ENCODE measurements around the gene LRRC9.
"Not testable (repeated sequence)": the region's sequence is repeated elsewhere in the genome, so short reads cannot be mapped to it uniquely, and the experiment has no call there.

Gene LRRC9

DNA sequence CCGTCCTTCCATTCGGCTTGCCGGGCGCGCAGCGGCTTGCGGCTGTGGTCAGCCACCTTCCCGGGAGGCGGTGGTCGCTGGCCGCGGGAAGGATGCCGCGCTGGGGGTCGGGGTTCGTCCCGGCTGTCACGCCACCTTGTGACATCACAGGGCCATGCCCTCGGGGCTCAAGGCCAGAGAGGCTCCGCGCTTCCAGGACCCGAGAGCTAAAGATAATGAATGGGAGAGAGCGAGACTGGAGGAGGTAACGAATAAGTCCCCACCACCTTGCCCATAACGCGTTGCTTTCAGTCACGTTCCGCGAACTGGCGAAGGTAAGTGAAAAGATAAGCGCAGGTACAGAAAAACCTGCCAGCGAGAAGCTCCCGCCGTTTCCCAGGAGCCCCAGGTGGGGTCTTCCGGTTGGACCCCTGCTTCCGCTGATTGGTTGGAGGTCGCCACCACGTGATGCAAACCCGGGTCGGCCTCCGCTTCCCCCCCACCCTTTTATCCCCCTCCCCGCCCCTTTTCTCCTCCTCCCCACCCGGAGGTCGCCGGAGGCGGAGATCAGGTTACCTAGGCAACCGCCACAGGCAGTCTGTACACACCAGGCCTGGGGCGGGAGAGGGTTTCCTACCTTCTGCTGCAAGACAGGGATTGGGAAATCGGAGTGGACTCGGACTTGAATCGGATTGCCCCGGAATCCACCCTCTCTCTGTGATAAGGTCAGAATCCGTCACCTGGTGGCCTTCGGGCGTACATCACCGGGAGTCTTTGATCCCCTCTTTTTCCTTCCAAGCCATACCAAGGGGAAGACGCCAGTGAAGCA lies at the start of gene LRRC9:
Gene LRRC9, plus strand, starts transcription at position 575 of the 808 bp plus-strand sequence.
- peak; percentile 51 for DNase-seq

DNA sequence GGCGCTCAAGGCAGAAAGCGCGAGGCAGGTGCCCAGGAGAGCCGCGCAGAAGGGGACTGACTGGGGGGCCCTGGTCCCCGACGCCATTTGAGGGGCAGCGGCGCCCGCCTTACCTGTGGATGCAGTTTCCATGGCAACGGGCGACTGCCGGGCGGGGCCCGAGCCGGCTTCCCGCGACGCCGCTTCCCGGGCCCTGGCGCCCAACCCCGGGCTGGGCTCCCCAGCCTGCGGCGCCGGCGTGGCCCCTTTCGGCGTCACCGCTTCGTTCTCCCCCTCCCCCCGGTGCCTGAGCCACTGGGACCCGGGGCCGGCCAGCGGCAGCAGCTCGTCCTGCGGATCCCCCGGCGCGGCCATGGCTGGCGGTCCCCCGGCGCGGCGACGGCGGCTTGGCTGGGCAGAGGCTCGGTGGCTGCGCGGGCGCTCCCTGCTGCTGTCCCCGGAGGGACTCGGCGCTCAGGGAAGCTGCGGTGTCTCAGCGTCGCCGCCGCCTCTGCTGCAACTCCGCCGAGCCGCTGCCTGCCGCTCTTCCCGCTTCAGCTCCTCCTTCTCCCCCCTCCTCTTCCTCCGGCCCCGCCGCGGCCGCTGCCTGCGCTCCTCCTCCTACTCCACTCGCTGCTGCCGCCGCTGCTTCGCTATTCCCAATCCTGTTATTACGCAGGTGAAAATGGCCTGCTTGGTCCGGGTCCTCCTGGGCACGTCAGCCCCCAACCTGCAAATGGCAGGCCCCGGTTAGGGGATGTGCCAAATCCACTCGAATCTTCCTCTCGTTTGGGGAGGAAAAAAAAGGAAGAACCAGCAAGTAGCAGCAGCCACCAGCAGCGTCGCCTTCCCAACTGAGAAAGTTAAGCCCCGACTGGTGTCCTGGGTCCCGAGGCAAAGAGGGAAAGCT lies 49.4 kb upstream of the LRRC9 start, which contains the start of gene RTN1:
Gene RTN1, minus strand, starts transcription at position 500 of the 889 bp plus-strand sequence. Its CDS starts 146 bp downstream, at position 354.
- peak; percentile 11 for DNase-seq

- DNase-seq: no peak
These were observed 48.8 kb upstream of the LRRC9 start for GRCh38 chr14:59871166-59871495.

DNA sequence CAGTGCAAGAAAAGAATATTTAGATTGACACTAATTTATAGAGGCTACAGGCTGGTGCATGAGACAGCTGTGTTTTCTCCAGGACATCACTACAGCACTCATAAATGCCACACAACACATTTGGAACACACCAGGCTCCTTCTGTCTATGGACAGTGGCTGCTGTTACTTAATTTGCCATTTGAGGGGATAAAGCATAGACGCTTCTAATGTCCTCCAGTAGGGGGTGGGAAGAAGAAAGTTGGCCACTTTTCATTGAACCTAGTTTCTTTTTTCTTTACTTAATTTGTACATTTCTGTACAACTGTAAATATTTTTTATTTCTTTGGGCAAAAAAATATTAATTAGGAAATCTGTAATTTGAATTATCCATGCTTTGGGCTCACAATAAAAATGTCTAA lies 37.0 kb upstream of the LRRC9 start:
- no peak for DNase-seq

- DNase-seq: no peak
These were observed 29.3 kb upstream of the LRRC9 start for GRCh38 chr14:59890676-59891075.

GRCh38 chr14:59895721-59896120 lies 24.2 kb upstream of the LRRC9 start:
- no peak for DNase-seq

DNA sequence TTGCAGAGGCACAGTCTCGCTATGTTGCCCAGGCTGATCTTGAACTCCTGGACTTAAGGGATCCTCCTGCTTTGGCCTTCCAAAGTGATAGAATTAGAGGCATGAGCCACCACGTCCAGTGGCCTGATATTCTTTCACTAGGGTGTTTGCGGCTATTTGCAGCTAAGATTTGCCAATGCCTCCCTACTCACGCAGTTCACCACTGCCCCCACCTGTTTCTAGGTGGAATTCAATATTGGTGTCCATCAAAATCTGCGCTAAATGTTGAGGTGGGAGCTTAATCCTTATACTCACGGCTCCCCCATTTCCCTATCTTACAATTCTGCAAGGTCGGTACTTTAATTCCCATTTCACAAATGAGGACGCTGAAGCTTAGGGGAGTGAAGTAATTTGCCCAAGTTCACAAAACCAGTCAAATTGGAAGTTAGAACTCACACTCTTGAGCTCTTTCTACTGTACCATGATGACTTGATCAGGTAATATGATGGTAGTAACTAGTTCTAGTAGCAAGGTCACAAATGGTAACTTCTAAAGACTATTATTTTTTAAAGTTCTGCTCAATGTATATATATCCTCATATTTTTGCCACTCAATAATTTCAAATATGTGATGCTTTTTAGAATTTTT lies 22.1 kb upstream of the LRRC9 start:
- DNase-seq: no peak

DNA sequence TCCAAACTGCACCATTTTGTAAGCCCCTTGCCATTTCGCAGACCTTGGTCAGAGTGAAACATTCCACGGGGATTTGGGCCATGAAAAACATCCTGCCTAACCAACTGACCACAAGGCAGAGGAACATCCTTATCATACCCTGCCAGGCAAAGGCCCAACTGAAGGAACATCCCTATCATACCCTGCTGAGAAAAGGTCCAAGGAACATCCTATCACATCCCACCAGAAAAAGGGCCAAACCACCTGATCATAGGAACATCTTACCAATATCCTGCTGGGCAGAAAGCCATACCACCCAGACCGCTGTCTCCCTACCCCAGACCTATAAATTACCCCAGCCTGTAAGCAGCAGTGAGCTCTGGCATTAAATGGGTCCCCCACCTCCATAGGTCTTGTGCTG lies 19.4 kb upstream of the LRRC9 start:
- DNase-seq: no peak

GRCh38 chr14:59904184-59904583 lies 15.8 kb upstream of the LRRC9 start:
- DNase-seq: no peak

DNA sequence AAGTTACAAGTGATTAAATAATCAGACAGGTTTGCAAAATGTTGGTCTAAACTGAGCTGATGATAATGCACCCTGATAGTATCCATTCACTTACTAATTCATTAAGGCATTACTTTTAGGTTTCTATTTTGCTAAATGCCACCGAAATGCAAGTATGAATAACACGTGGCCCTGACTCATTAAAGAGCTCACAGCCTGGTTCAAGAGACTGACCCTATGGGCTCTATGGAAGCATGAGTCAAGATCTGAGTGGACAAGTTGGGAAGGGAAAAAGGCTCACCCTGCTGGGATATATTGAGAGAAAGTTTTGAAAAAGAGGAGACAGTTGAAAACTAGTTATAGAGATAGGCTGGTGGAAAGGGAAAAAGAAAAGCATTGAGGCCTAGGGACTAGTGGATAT lies 14.8 kb upstream of the LRRC9 start:
- DNase-seq: no peak

GRCh38 chr14:59912443-59912842 lies 7.5 kb upstream of the LRRC9 start:
- DNase-seq: no peak

DNA sequence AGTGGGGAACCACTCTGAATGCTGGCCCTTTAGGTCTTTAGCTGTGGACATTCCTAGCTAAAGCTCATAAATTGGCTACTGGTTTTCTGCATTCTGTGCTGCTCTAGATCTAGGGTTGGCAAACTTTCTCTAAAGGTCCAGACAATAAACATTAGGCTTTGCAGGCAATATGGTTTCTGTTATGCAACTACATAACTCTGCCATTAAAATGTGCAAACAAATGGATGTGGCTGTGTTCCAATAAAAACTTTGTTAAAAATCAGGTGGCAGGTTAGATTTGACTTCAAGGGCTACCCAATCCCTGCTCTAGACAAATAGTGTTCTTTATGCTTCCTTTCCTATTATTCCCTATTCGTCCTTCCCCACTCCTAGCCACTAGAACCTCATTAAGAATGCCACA lies 6.8 kb upstream of the LRRC9 start:
- DNase-seq: no peak

DNA sequence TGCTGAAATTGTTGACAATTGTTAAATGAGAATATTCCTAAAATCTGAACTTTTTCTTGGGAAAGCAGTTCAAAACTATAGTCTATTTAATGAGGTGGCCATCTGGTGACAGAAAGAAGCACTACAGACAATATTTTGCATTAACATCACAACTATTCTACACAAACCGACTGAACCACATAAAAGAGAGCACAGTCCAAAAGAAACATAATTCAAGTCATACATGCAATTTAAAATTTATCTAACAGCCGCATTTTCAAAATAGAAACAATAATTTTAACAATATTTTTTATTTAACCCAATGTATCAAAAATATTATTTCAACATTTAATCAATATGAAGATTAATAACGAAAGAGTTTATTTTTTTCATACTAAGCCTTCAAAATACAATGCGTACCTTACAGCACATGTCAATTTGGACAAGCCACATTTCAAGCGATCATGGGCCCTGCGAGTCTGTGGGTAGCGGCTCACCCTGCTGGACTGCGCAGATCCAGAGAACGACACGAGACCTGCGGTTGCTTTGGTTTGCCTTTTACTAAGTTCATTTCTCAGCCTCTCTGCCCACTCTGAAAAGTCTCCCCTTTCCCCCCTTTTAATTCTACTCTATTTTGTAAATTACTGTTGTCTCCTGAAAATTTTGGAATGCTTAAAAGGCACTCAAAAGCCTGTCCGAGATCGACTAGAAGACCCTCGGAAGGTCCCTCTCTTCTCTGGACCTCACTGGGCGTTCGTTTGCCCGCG lies 947 bp upstream of the LRRC9 start:
- DNase-seq: no peak

GRCh38 chr14:59920378-59920683 lies 387 bp downstream of the LRRC9 start:
- no peak for DNase-seq

- no peak for DNase-seq
These were observed 5.9 kb downstream of the LRRC9 start for GRCh38 chr14:59925797-59926196.

DNA sequence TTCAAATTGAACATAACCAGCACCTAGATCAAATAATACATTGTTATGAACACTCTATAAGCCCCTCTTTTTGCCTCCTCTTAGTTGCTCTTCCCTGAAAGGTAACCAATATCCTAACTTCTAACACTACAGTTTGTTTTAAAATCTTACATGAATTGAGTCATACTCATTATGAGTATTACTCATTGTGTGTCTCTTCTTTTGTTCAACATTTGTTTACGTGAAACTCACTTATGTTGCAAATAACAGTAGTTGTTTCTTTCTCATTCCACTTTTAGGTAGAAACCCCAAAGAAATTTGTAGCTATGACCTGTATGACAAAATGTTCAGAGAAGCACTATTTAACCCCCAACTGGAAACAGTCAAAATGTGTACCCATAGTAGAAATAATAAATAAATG lies 6.6 kb downstream of the LRRC9 start:
- no peak for DNase-seq

- no peak for DNase-seq
These were observed 11.3 kb downstream of the LRRC9 start for GRCh38 chr14:59931237-59931636.

GRCh38 chr14:59936145-59936544 lies 16.2 kb downstream of the LRRC9 start:
- no peak for DNase-seq

DNA sequence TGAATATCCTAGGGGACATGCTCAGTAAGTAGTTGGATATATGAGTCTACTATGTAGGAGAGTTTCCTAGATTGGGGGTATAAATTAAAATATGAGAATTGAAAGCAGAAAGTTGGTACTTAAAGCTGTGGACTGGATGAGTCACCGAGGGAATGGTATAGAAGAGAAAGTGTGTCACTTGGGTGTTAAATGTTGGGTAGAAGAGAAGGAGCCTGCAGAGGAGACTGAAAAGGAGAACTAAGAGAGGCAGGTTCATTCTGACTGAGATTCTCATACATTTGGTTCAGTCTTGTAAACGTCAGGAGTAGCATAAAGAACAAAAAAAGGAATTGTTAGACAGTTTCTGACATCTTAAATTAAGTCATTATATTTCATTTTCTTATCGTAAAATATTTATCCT lies 19.9 kb downstream of the LRRC9 start:
- DNase-seq: no peak

- not testable (repeated sequence) for DNase-seq
These were observed 22.4 kb downstream of the LRRC9 start for GRCh38 chr14:59942296-59942862.

- no peak for DNase-seq
These were observed 25.0 kb downstream of the LRRC9 start for GRCh38 chr14:59944909-59945308.

GRCh38 chr14:59952141-59952540 lies 32.2 kb downstream of the LRRC9 start:
- not testable (repeated sequence) for DNase-seq

DNA sequence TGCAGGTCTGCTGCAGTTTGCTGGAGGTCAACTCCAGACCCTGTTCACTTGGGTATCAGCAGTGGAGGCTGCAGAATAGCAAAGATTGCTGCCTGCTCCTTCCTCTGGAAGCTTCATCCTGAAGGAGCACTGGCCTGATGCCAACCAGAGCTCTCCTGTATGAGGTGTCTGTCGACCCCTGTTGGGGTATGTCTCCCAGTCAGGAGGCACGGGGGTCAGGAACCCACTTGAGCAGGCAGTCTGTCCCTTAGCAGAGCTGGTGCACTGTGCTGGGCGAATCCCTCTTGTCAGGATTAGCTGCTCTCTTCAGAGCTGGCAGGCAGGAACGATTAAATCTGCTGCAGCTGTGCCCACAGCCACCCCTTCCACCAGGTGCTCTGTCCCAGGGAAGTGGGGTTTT lies 37.9 kb downstream of the LRRC9 start:
- not testable (repeated sequence) for DNase-seq

All from CD4-positive, alpha-beta T cell treated with Interleukin-12 subunit alpha and Interleukin-12 subunit beta, for 1 hour (primary cell).